Heart right ventricle (tissue), 16 donors: ENCODE data around the gene IL16. TPM values are rescaled to one million over a fixed set of nuclear protein-coding genes. Genes with fewer than 3 reads are reported as not detected.

Experiments
- ATAC-seq, 8 donors: fragments of 200-7000 bp; cut with Tn5 transposase; one replicate each; pipeline ENCODE4 v1.9.1; 2020; ENCODE audit warnings: mild to moderate bottlenecking in 8 of 8, moderate library complexity in 8 of 8, moderate number of reproducible peaks in 1 of 8
- DNase-seq, 2 donors: peaks; one replicate each; pipeline ENCODE4 v3.0.0-alpha.2; 2020
- H3K27ac ChIP-seq, 10 donors: fragments of 200-600 bp; sonication (generic) in 2 of 10; one replicate each; pipeline versions ENCODE4 v1.5.0 to v1.8.0; 2020 to 2022; ENCODE audit warnings: mild to moderate bottlenecking in 3 of 10
- H3K27me3 ChIP-seq, 7 donors: fragments of 200-600 bp; one replicate each; pipeline ENCODE4 v1.8.0; 2021 to 2022; ENCODE audit warnings: mild to moderate bottlenecking in 2 of 7
- H3K36me3 ChIP-seq, 9 donors: fragments of 200-600 bp; sonication (generic) in 1 of 9; one replicate each; pipeline versions ENCODE4 v1.5.0 to v1.8.0; 2020 to 2022; ENCODE audit warnings: mild to moderate bottlenecking in 2 of 9
- H3K4me1 ChIP-seq, 9 donors: fragments of 200-600 bp; sonication (generic) in 1 of 9; one replicate each; pipeline versions ENCODE4 v1.5.0 to v1.8.0; 2020 to 2022; ENCODE audit warnings: mild to moderate bottlenecking in 4 of 9
- H3K4me3 ChIP-seq, 10 donors: fragments of 200-600 bp; sonication (generic) in 2 of 10; one replicate each; pipeline versions ENCODE4 v1.5.0 to v1.8.0; 2020 to 2022; ENCODE audit warnings: mild to moderate bottlenecking in 7 of 10, moderate library complexity in 2 of 10
- H3K9me3 ChIP-seq, 11 donors: fragments of 200-600 bp in 10 of 11; sonication (generic) in 2 of 11; one replicate each; pipeline versions ENCODE4 v1.5.0 to v1.8.0; 2013 to 2022; ENCODE audit warnings: mild to moderate bottlenecking in 2 of 11, control low read depth in 1 of 11, moderate library complexity in 1 of 11
- WGBS, 2 donors: extraction: QIAGEN DNeasy Blood & Tissue Kit; methylation state at CpG; one replicate each; pipeline ENCODE4 v1.1.7; 2013; ENCODE audit warnings: inconsistent platforms in 1 of 2; 5-methylcytosine and 5-hydroxymethylcytosine counted together
- intact Hi-C, 10 donors: fragments of 100-400 bp; cut with DNase I; formaldehyde crosslinking; loops; one replicate each; pipeline versions ENCODE4 v1.11.1 to v1.14.2; 2022
- polyA plus RNA-seq, 2 donors: library from polyadenylated mRNA; stranded (reverse); fragments of 200-250 nt; gene quantifications; one replicate each; pipeline ENCODE4 v1.2.3, GENCODE V29; 2013
- total RNA-seq, 10 donors: library from RNA; stranded (reverse); fragmentation: NEBNext Ultra II Directional in 3 of 10; extraction: Animal tissue kit (Norgen Biotek cat#: 25700) in 3 of 10; gene quantifications; one replicate each; pipeline versions ENCODE4 v1.2.1 to v1.2.4, GENCODE V29; 2021 to 2023
- TF ChIP-seq, protein P1 (sequence below), 9 donors: fragments of 200-600 bp; sonication (generic) in 2 of 9; IDR thresholded peaks; one replicate each; pipeline versions ENCODE4 v1.5.0 to v1.8.0; 2021 to 2022; ENCODE audit warnings: antibody characterized with exemption in 9 of 9, mild to moderate bottlenecking in 5 of 9, moderate library complexity in 1 of 9
- donor health status: Arrhythmogenic right ventricular cardiomyopathy.
- donor health status: ischemic (EF 13 %, LVEDD 7.1; RV severe dilation, severe dysfunction).
- donor health status: healthy with polysubstance abuse.
- donor health status: DM: no; HTN: yes; CAD: no.
- donor health status: DM: no; HTN: no; CAD: no.
- donor health status: ischemic (EF 25% LVEDD 6.9; RV normal size, moderate dysfunction).
- donor health status: ischemic (EF 25% LVEDD 5.7; RV mildly dilated, moderate dysfunction).
- donor health status: healthy.
- donor health status: DM: yes; HTN: yes; CAD: no.
- donor health status: Ischemic cardiomyopathy.
- donor health status: ischemic (EF 35%, LVEDD 5.7; RV mildly dilated, moderate dysfunction).
- donor health status: nonischemic (EF 11% LVEDD 7.7; RV severe dilation, severe dysfunction).
- donor health status: DM: yes; HTN: yes; CAD: no.
- donor health status: PGD.
- donor health status: ischemic (EF 29% LVEDD 5.4; RV normal size, mild dysfunction).
- donor health status: nonischemic (EF 23%, LVEDD 6.1; RV moderate dilation, normal function).

IL16 gene
- total and polyA plus RNA-seq, 12 donors, result 3.3 to 13.1 (median 4.2) TPM

DNA sequence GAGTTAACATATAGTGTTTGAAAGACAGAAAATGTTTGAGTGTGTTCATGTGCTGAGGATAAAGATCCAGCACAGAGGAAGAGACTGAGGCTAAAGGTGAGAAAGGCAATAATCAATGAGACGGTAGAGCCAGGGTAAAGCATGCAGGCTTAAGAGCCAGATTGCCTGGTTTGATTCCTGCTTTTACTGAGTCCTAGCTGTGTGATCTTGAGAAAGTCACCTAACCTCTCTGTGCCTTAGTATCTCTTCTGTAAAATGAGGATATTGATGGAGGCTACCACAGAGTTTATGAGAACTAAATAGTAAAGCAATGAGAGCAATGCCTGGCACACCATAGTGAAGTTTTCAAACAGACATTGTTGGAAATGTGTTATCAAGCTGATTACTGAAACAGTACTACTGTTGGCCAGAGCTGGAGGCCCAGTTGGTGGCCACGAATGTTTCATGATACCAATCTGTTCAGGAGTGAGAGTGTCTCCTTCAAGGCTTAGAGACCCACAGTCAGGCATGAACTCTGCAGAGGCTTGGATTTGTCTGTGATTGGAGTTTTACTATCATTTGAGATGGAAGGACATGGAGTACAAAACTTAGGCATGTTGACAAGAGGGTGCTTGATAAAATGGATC lies 26.8 kb downstream of the IL16 start:
- TF ChIP-seq, protein P1, sequence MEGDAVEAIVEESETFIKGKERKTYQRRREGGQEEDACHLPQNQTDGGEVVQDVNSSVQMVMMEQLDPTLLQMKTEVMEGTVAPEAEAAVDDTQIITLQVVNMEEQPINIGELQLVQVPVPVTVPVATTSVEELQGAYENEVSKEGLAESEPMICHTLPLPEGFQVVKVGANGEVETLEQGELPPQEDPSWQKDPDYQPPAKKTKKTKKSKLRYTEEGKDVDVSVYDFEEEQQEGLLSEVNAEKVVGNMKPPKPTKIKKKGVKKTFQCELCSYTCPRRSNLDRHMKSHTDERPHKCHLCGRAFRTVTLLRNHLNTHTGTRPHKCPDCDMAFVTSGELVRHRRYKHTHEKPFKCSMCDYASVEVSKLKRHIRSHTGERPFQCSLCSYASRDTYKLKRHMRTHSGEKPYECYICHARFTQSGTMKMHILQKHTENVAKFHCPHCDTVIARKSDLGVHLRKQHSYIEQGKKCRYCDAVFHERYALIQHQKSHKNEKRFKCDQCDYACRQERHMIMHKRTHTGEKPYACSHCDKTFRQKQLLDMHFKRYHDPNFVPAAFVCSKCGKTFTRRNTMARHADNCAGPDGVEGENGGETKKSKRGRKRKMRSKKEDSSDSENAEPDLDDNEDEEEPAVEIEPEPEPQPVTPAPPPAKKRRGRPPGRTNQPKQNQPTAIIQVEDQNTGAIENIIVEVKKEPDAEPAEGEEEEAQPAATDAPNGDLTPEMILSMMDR (IDR thresholded peaks at IDR 0.05), result no peak

DNA sequence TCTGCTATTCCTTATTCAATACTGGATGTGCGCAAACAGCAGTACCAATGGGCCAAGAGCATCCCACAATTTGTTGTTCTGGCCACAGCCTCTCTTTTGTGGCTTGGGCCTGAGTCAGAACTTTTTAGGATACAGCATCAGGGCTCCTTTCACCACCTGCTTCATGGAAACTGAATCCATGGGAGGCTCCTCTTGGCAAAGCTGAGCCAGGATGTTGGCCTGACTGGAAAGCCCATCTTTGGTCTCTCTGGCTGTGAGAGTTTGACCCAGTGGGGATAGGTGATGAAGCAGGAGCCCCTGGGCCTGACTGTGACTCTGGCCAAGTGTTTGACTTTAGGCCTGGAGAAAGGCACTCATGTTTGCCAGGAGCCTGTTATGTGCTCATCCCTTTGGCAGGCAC lies 27.6 kb downstream of the IL16 start:
- Histone ChIP-seq H3K4me1 (peaks cover 0 to 40% (median 24%) of the 10 kb centered on the region in 9 donors), H3K9me3 (no peaks in the 10 kb centered on the region), H3K27ac (peak overlapping the region; percentile 19 to 88 (median 62)), H3K36me3 (peaks cover 0 to 6% (median 0%) of the 10 kb centered on the region in 9 donors), H3K4me3 (no peak overlapping the region), H3K27me3 (peaks cover 0 to 4% (median 0%) of the 10 kb centered on the region in 7 donors)
- TF ChIP-seq, protein P1 (IDR thresholded peaks at IDR 0.05), result no peak
- DNase-seq, result peak in 1 of 2 donors; percentile 53
- peak in 7 of 8 donors; percentile 29 to 74 (median 61) for ATAC-seq
- 93 to 95% methylated on average over 1 of the region's 1 CpG for WGBS, 2 donors
- intact Hi-C loops, result loop anchor here in 1 of 10 donors (1.0 kb wide), 1 partner anchor 34 kb away; no protein-coding TSS in a partner anchor

More for the DNA sequence above, 26.8 kb downstream of the IL16 start:
- DNase-seq (no peak), ATAC-seq (no peak)
- H3K4me1 ChIP-seq, result peaks cover 0 to 40% (median 24%) of the 10 kb centered on the region in 9 donors
- peaks cover 0 to 4% (median 0%) of the 10 kb centered on the region in 7 donors for H3K27me3 ChIP-seq
- peak overlapping the region in 6 of 10 donors; percentile 46 to 63 (median 54) for H3K27ac ChIP-seq
- H3K4me3 ChIP-seq, result no peak overlapping the region
- intact Hi-C loops, result no loop called here
- WGBS, 2 donors, result 75% methylated on average over 2 of the region's 2 CpGs
- H3K9me3 ChIP-seq, result no peaks in the 10 kb centered on the region
- H3K36me3 ChIP-seq, result peaks cover 0 to 6% (median 0%) of the 10 kb centered on the region in 9 donors

DNA sequence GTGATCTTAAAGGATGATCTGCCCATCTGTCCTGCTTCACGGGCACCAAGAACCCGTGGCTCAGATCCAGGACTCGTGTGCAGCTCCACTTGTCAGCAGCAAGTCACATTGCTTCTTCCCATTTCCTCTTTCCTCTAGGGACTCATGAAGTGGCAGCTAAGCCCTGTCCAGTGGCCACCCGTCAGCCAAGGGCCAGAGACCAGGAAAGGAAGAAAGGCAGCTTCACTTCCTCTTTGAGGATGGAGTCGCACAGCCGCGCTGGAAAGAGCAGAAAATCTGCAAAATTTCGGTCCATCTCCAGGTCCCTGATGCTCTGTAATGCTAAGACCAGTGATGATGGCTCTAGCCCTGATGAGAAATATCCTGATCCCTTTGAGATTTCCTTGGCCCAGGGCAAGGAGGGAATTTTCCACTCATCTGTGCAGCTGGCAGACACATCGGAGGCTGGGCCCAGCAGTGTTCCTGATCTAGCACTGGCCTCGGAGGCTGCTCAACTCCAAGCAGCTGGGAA lies 28.5 kb downstream of the IL16 start:
- intact Hi-C loops, result no loop called here
- peaks cover 0 to 4% (median 0%) of the 10 kb centered on the region in 7 donors for H3K27me3 ChIP-seq
- peak; percentile 55 to 58 for DNase-seq
- peak overlapping the region; percentile 19 to 88 (median 62) for H3K27ac ChIP-seq
- H3K4me3 ChIP-seq, result no peak overlapping the region
- peak; percentile 58 to 77 (median 69) for ATAC-seq
- peaks cover 2 to 48% (median 34%) of the 10 kb centered on the region in 9 donors for H3K4me1 ChIP-seq
- 69 to 72% methylated on average over 10 of the region's 10 CpGs for WGBS, 2 donors
- H3K9me3 ChIP-seq, result no peaks in the 10 kb centered on the region
- TF ChIP-seq, protein P1 (IDR thresholded peaks at IDR 0.05), result no peak
- peaks cover 0 to 6% (median 0%) of the 10 kb centered on the region in 9 donors for H3K36me3 ChIP-seq

DNA sequence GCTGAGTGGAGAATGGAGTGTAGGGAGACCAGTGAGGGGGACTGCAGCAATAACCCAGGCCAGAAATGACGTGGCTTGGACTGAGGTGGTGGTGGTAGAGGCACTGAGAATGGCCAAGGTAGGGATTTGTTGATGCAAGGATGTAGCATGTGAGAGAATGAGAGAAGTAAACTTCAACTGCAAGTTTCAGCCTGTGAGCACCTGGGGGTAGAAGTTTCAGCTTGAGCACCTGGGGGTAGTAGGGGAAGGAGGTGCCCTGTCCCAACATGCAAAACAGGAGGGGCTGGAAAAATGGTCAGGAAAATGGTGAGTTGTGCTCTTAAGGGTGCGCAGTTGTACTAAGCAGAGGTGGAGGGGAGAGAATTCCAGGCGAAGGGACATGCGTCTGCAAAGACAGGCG lies 31.0 kb downstream of the IL16 start:
- ATAC-seq, result no peak
- intact Hi-C loops, result no loop called here
- Histone ChIP-seq H3K36me3 (peaks cover 0 to 6% (median 0%) of the 10 kb centered on the region in 9 donors), H3K4me1 (peaks cover 0 to 39% (median 26%) of the 10 kb centered on the region in 9 donors), H3K4me3 (no peak overlapping the region), H3K27me3 (peaks cover 0 to 4% (median 0%) of the 10 kb centered on the region in 7 donors), H3K9me3 (peaks cover 0 to 7% (median 0%) of the 10 kb centered on the region in 11 donors), H3K27ac (no peak overlapping the region)
- TF ChIP-seq, protein P1 (IDR thresholded peaks at IDR 0.05), result no peak
- no peak for DNase-seq
- 93 to 95% methylated on average over 5 of the region's 5 CpGs for WGBS, 2 donors
